Heart left ventricle (tissue), 16 donors: ENCODE data around the gene ANXA6. TPM values are rescaled to one million over a fixed set of nuclear protein-coding genes. Genes with fewer than 3 reads are reported as not detected.
A peak's percentile ranks its signal among the peaks of the same experiment; 100 is the strongest.

Source experiments
- ATAC-seq, 4 donors: fragments of 200-7000 bp; cut with Tn5 transposase; one replicate each; pipeline ENCODE4 v1.9.1; 2020 to 2022; ENCODE audit warnings: moderate library complexity in 4 of 4, mild to moderate bottlenecking in 3 of 4, moderate number of reproducible peaks in 1 of 4
- DNase-seq, 5 donors: peaks; one replicate each; pipeline ENCODE4 v3.0.0-alpha.2; 2020
- H3K27ac ChIP-seq, 12 donors: fragments of 200-600 bp; sonication (generic) in 4 of 12; one replicate each; pipeline versions ENCODE4 v1.5.0 to v1.8.0; 2016 to 2022; ENCODE audit warnings: mild to moderate bottlenecking in 2 of 12
- H3K27me3 ChIP-seq, 9 donors: fragments of 200-600 bp; sonication (generic) in 2 of 9; one replicate each; pipeline versions ENCODE4 v1.5.1 to v1.8.0; 2016 to 2022; ENCODE audit warnings: mild to moderate bottlenecking in 3 of 9
- H3K36me3 ChIP-seq, 9 donors: fragments of 200-600 bp; sonication (generic) in 2 of 9; one replicate each; pipeline versions ENCODE4 v1.5.0 to v1.8.0; 2018 to 2022; ENCODE audit warnings: mild to moderate bottlenecking in 2 of 9
- H3K4me1 ChIP-seq, 12 donors: fragments of 200-600 bp; sonication (generic) in 4 of 12; one replicate each; pipeline versions ENCODE4 v1.5.0 to v1.8.0; 2016 to 2022; ENCODE audit warnings: mild to moderate bottlenecking in 3 of 12
- H3K4me3 ChIP-seq, 12 donors: fragments of 200-600 bp; sonication (generic) in 4 of 12; one replicate each; pipeline versions ENCODE4 v1.5.0 to v1.8.0; 2017 to 2022; ENCODE audit warnings: mild to moderate bottlenecking in 9 of 12, moderate library complexity in 4 of 12
- H3K9me3 ChIP-seq, 12 donors: fragments of 200-600 bp; sonication (generic) in 4 of 12; one replicate each; pipeline versions ENCODE4 v1.5.0 to v1.8.0; 2016 to 2022; ENCODE audit warnings: mild to moderate bottlenecking in 1 of 12
- POLR2A ChIP-seq, 2 donors: fragments of 450-650 bp; IDR thresholded peaks; one replicate each; pipeline ENCODE4 v1.6.1; 2017; ENCODE audit warnings: antibody characterized with exemption in 2 of 2, mild to moderate bottlenecking in 2 of 2, moderate library complexity in 2 of 2
- WGBS, 4 donors: extraction: QIAGEN DNeasy Blood & Tissue Kit in 2 of 4; methylation state at CpG; one replicate each; pipeline versions ENCODE4 v1.1.5 to v1.1.7; 2013 to 2018; 5-methylcytosine and 5-hydroxymethylcytosine counted together
- intact Hi-C, 10 donors: fragments of 100-400 bp; cut with DNase I; formaldehyde crosslinking; loops; one replicate each; pipeline versions ENCODE4 v1.11.1 to v1.14.2; 2022
- polyA plus RNA-seq, 2 donors: library from polyadenylated mRNA; stranded (reverse); fragments of 200-250 nt; gene quantifications; one replicate each; pipeline ENCODE4 v1.2.3, GENCODE V29; 2013
- total RNA-seq, 9 donors: library from RNA; depleted of rRNA in 2 of 9; stranded (reverse); fragments of >200 nt in 2 of 9; fragmentation: NEBNext Ultra II Directional in 3 of 9; extraction: Animal tissue kit (Norgen Biotek cat#: 25700) in 3 of 9; gene quantifications; one replicate each; pipeline versions ENCODE4 v1.1.0 to v1.2.4, GENCODE V29; 2016 to 2023
- TF ChIP-seq, protein P1 (sequence below), 12 donors: fragments of 200-600 bp; sonication (generic) in 4 of 12; IDR thresholded peaks; one replicate each; pipeline versions ENCODE4 v1.5.0 to v1.8.0; 2018 to 2022; ENCODE audit warnings: antibody characterized with exemption in 12 of 12, mild to moderate bottlenecking in 5 of 12
- donor health status: ischemic (EF 13 %, LVEDD 7.1; RV severe dilation, severe dysfunction).
- donor health status: healthy with polysubstance abuse.
- donor health status: DM: no; HTN: yes; CAD: no.
- donor health status: DM: no; HTN: no; CAD: no.
- donor health status: ischemic (EF 25% LVEDD 6.9; RV normal size, moderate dysfunction).
- donor health status: ischemic (EF 25% LVEDD 5.7; RV mildly dilated, moderate dysfunction).
- donor health status: healthy.
- donor health status: DM: yes; HTN: yes; CAD: no.
- donor health status: ischemic (EF 35%, LVEDD 5.7; RV mildly dilated, moderate dysfunction).
- donor health status: nonischemic (EF 11% LVEDD 7.7; RV severe dilation, severe dysfunction).
- donor health status: DM: yes; HTN: yes; CAD: no.
- donor health status: PGD.
- donor health status: ischemic (EF 29% LVEDD 5.4; RV normal size, mild dysfunction).
- donor health status: nonischemic (EF 23%, LVEDD 6.1; RV moderate dilation, normal function).

ANXA6 gene
- total and polyA plus RNA-seq, 11 donors: 171 to 287 (median 202) TPM

DNA sequence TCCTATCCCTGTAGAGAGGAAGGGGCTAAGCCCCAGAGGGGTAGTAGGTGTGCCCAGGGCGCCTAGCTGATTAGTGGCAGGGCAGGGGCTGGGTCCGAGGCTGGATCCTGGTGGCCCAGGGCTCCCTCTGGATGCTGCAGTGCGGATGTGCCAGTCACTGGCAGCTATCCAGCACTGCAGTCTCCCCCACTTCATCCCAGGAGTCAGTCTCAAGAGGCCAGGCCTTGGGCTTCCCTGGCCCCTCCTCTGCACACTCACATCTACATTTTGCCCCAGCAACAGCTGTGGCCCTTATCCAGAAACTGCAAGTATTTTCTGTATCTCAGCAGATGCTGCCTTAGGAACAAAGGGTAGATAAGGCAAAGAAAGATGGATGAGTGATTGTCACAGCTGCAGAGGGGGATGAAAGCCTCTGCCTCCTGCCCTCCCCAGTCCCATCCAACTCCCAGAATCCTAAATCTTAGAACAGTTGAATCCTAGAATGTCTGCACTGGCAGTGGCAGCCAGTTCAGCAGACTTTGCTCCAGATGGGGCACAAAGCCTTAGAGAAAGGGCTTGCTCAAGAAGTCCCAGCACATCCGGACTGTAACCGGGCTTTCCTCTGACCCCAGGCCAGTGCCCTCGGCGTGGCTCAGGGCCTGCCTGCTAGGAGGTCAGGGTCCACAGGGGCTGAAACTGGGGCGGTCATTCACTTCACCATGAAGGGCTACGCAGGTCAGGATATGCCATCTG lies 1.6 kb downstream of the ANXA6 start:
- Histone ChIP-seq H3K9me3 (no peaks in the 10 kb centered on the region), H3K4me1 (peaks cover 11 to 71% (median 62%) of the 10 kb centered on the region in 12 donors), H3K4me3 (peak overlapping the region in 11 of 12 donors; percentile 58 to 97 (median 87)), H3K27ac (peak overlapping the region; percentile 70 to 94 (median 90)), H3K36me3 (peaks cover 0 to 10% (median 0%) of the 10 kb centered on the region in 9 donors), H3K27me3 (no peaks in the 10 kb centered on the region)
- ATAC-seq: peak in 3 of 4 donors; percentile 9 to 46 (median 20)
- intact Hi-C loops: loop anchor here in 3 of 10 donors (5.0 to 10.0 kb wide), 4 partner anchors 81 to 371 kb away; no protein-coding TSS in a partner anchor
- 12 to 28% (median 13%) methylated on average over 7 to 9 of the region's 9 CpGs for WGBS, 4 donors
- peak; percentile 33 to 66 (median 56) for DNase-seq
- no peak for TF ChIP-seq POLR2A (IDR thresholded peaks at IDR 0.05)
- TF ChIP-seq, protein P1, sequence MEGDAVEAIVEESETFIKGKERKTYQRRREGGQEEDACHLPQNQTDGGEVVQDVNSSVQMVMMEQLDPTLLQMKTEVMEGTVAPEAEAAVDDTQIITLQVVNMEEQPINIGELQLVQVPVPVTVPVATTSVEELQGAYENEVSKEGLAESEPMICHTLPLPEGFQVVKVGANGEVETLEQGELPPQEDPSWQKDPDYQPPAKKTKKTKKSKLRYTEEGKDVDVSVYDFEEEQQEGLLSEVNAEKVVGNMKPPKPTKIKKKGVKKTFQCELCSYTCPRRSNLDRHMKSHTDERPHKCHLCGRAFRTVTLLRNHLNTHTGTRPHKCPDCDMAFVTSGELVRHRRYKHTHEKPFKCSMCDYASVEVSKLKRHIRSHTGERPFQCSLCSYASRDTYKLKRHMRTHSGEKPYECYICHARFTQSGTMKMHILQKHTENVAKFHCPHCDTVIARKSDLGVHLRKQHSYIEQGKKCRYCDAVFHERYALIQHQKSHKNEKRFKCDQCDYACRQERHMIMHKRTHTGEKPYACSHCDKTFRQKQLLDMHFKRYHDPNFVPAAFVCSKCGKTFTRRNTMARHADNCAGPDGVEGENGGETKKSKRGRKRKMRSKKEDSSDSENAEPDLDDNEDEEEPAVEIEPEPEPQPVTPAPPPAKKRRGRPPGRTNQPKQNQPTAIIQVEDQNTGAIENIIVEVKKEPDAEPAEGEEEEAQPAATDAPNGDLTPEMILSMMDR (IDR thresholded peaks at IDR 0.05): peak in 2 of 12 donors; percentile 14 to 35

DNA sequence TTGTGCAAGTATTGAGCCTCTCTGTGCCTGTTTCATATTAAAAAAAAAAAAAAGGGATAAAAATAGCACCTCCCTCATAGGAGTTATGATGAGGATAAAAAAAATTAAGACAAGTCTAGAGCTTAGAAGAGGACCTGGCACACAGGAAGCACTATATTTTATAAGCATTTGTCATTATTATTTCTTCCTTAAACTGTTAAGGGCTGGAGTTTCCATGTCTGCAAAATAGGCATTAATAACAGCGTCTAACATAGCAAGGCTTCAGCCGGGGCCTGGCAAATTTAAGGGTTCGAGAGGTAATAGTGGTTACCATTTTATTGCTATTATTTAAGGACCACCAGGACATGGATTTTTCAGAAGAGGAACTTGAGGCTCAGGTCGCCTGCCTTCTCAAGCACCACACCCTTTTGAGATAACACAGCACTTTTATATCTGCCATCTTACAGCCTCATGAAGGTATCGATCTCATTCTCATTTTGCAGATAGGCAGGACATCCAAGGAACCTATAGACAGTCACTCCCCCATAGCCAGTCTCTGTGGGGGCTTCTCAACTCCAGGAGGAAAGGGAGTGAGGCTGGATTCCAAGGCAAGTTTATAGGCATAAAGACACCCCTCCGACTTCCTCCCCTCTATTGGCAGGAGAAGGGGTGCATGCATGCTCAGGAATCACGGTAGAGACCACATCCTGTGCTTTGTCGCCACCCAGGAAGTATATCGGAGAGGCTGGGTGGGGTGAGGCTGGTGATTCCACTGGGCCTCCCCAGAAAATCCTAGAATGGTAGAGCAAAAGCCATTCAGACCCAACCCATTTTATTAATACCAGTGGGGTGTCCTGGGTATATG lies 2.4 kb downstream of the ANXA6 start:
- Histone ChIP-seq H3K36me3 (peaks cover 0 to 10% (median 0%) of the 10 kb centered on the region in 9 donors), H3K4me1 (peaks cover 19 to 79% (median 70%) of the 10 kb centered on the region in 12 donors), H3K27me3 (no peaks in the 10 kb centered on the region), H3K9me3 (no peaks in the 10 kb centered on the region), H3K27ac (peak overlapping the region in 11 of 12 donors; percentile 79 to 94 (median 91)), H3K4me3 (peak overlapping the region in 9 of 12 donors; percentile 62 to 97 (median 90))
- 39 to 46% (median 40%) methylated on average over 9 of the region's 9 CpGs for WGBS, 4 donors
- ATAC-seq (no peak), DNase-seq (no peak)
- TF ChIP-seq POLR2A (IDR thresholded peaks at IDR 0.05): no peak
- TF ChIP-seq, protein P1 (IDR thresholded peaks at IDR 0.05): no peak
- intact Hi-C loops: loop anchor here in 3 of 10 donors (5.0 to 10.0 kb wide), 4 partner anchors 82 to 370 kb away; no protein-coding TSS in a partner anchor

DNA sequence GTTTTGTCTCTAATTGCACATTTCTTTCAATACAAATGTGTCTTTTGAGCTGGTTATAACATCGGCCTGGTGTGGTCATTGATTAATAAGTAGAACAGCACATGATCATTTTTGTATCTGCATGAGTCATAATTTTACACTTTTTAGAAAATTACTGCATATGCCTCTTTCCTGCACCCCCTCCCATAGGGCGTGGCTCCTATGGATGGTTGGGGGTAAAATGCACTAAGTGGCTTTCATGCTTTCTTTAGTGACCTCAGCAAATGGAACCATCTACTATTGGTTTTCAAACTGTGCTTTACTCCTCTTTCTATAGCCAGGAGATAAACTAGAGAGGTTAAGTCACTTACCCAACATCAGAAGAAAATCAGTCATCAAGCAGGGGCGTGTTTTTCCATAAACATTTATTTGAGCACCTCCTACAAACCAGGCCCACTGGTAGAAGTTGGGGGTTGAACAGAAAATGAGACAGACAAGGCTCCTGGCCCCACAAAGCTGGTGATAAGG lies 3.8 kb downstream of the ANXA6 start:
- H3K27me3 ChIP-seq: no peaks in the 10 kb centered on the region
- peaks cover 23 to 92% (median 76%) of the 10 kb centered on the region in 12 donors for H3K4me1 ChIP-seq
- WGBS, 4 donors: 89 to 94% (median 90%) methylated on average over 3 of the region's 3 CpGs
- DNase-seq: no peak
- TF ChIP-seq, protein P1 (IDR thresholded peaks at IDR 0.05): no peak
- TF ChIP-seq POLR2A (IDR thresholded peaks at IDR 0.05): no peak
- no peak for ATAC-seq
- peak overlapping the region in 2 of 12 donors; percentile 90 to 94 for H3K27ac ChIP-seq
- no peak overlapping the region for H3K4me3 ChIP-seq
- H3K36me3 ChIP-seq: peaks cover 0 to 10% (median 0%) of the 10 kb centered on the region in 9 donors
- H3K9me3 ChIP-seq: no peaks in the 10 kb centered on the region
- intact Hi-C loops: loop anchor here in 2 of 10 donors (10.0 kb wide), 2 partner anchors 359 to 369 kb away; no protein-coding TSS in a partner anchor
